GM12872 (cell line): ENCODE measurements around the gene CTXN1.

Experiments
- CTCF ChIP-seq: IDR thresholded peaks from 3 replicates; pipeline ENCODE4 v1.5.1; 2011; ENCODE audit warnings: low read depth, mild to moderate bottlenecking, low read length, moderate library complexity; ENCODE audit not compliant: insufficient read depth

CTXN1 gene

GRCh38 chr19:7916103-7916954 is 9.6 kb downstream of the CTXN1 start:
- no peak for TF ChIP-seq CTCF

GRCh38 chr19:7915250-7916102 is 10.5 kb downstream of the CTXN1 start:
- no peak for TF ChIP-seq CTCF

- no peak for TF ChIP-seq CTCF
Observed at GRCh38 chr19:7914598-7915045, 11.3 kb downstream of the CTXN1 start, which contains the start of gene TGFBR3L. TSS of gene TGFBR3L (plus strand) at chr19:7914830.

GRCh38 chr19:7914099-7914498 is 11.8 kb downstream of the CTXN1 start:
- no peak for TF ChIP-seq CTCF

GRCh38 chr19:7913652-7914051 is 12.3 kb downstream of the CTXN1 start:
- no peak for TF ChIP-seq CTCF

- no peak for TF ChIP-seq CTCF
Observed at GRCh38 chr19:7912697-7913564, 13.0 kb downstream of the CTXN1 start.

- TF ChIP-seq CTCF, result no peak
Observed at GRCh38 chr19:7912144-7912696, 13.7 kb downstream of the CTXN1 start.
